Lung (tissue), 12 donors: ENCODE results near the gene TLX3. TPM values are rescaled to one million over a fixed set of nuclear protein-coding genes. Genes with fewer than 3 reads are reported as not detected.

Source experiments
- ATAC-seq: fragments of 200-7000 bp; cut with Tn5 transposase; one replicate; pipeline ENCODE4 v1.9.1; 2020; ENCODE audit warnings: moderate number of reproducible peaks; ENCODE audit not compliant: insufficient read depth, low FRiP score
- DNase-seq, 3 donors: peaks; one replicate each; pipeline ENCODE4 v3.0.0-alpha.2; 2013 to 2017
- H3K27ac ChIP-seq, 2 donors: one replicate each; pipeline ENCODE4 v1.5.1; 2013; ENCODE audit warnings: mild to moderate bottlenecking in 2 of 2, moderate library complexity in 2 of 2, control low read depth in 1 of 2, inconsistent platforms in 1 of 2, low read depth in 1 of 2, low read length in 1 of 2
- H3K27me3 ChIP-seq, 3 donors: one replicate each; pipeline ENCODE4 v1.5.1; 2013; ENCODE audit warnings: low read length in 2 of 3; ENCODE audit not compliant: control insufficient read depth in 3 of 3, insufficient read depth in 3 of 3
- H3K36me3 ChIP-seq, 4 donors: one replicate each; pipeline ENCODE4 v1.5.1; 2013; ENCODE audit warnings: low read length in 4 of 4, mild to moderate bottlenecking in 1 of 4, moderate library complexity in 1 of 4; ENCODE audit not compliant: control insufficient read depth in 4 of 4, insufficient read depth in 4 of 4
- H3K4me1 ChIP-seq, 5 donors: one replicate each; pipeline ENCODE4 v1.5.1; 2013; ENCODE audit warnings: low read length in 5 of 5, mild to moderate bottlenecking in 2 of 5, moderate library complexity in 1 of 5; ENCODE audit not compliant: control insufficient read depth in 5 of 5, insufficient read depth in 5 of 5
- H3K4me3 ChIP-seq: one replicate; pipeline ENCODE4 v1.5.1; 2013; ENCODE audit warnings: mild to moderate bottlenecking, control low read depth, moderate library complexity
- H3K9ac ChIP-seq, 2 donors: one replicate each; pipeline ENCODE4 v1.5.1; 2013; ENCODE audit warnings: low read length in 2 of 2, control low read depth in 1 of 2; ENCODE audit not compliant: insufficient read depth in 1 of 2
- H3K9me3 ChIP-seq, 4 donors: one replicate each; pipeline ENCODE4 v1.5.1; 2013; ENCODE audit warnings: low read length in 3 of 4, mild to moderate bottlenecking in 1 of 4, moderate library complexity in 1 of 4; ENCODE audit not compliant: control insufficient read depth in 4 of 4, insufficient read depth in 3 of 4
- WGBS, 2 donors: extraction: QIAGEN DNeasy Blood & Tissue Kit; methylation state at CpG; one replicate each; pipeline ENCODE4 v1.1.7; 2013; 5-methylcytosine and 5-hydroxymethylcytosine counted together
- polyA plus RNA-seq, 2 donors: library from polyadenylated mRNA; stranded (reverse); fragments of 200-250 nt; gene quantifications; one replicate each; pipeline ENCODE4 v1.2.1, GENCODE V29; 2013
- total RNA-seq, 2 donors: library from RNA; depleted of rRNA in 1 of 2; stranded (reverse); fragments of >200 nt in 1 of 2; gene quantifications; one replicate each; pipeline ENCODE4 v1.2.1, GENCODE V29; 2014 to 2021
- TF ChIP-seq, protein P1 (sequence below): IDR thresholded peaks from 2 replicates; pipeline ENCODE4 v1.5.1; 2012; ENCODE audit warnings: mild to moderate bottlenecking; ENCODE audit errors: control extremely low read depth, extremely low read depth
- donor health status: control.
- donor health status: control.
- donor health status: Bipolar disorder and iron deficiency.
- donor health status: healthy.
- donor health status: DM: yes; HTN: yes; CAD: no.

TLX3 gene
- total and polyA plus RNA-seq, 4 donors, result not detected

DNA sequence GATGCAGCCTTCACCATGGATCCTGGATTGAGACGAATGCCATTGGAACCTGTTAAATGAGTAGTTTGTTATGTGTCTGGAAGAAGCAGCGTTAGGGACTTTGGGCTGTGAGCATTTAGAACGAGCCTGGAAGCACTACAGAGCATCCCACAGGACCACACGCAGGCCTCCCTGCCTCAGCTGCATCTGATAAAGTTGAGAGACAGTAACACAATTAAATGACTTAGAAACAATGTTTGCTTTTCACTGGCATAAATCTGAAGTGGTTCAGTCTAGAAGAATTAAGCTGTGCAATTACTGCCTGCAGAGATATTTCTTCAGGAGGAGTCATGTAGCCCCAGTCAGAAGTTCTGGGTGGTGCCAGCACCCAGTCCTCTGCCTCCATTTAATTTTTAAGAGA, 9.8 kb upstream of the TLX3 start:
- H3K9me3 ChIP-seq, result peaks cover 0 to 5% (median 0%) of the 10 kb centered on the region in 4 donors
- peaks cover 0 to 10% (median 0%) of the 10 kb centered on the region in 3 donors for H3K27me3 ChIP-seq
- H3K27ac ChIP-seq, result no peak overlapping the region
- H3K4me3 ChIP-seq, result no peak overlapping the region
- no peak overlapping the region for H3K9ac ChIP-seq
- peaks cover 0 to 2% (median 0%) of the 10 kb centered on the region in 4 donors for H3K36me3 ChIP-seq
- WGBS, 2 donors, result 87 to 90% methylated on average over 4 of the region's 4 CpGs
- no peaks in the 10 kb centered on the region for H3K4me1 ChIP-seq
- ATAC-seq, result no peak
- TF ChIP-seq, protein P1, sequence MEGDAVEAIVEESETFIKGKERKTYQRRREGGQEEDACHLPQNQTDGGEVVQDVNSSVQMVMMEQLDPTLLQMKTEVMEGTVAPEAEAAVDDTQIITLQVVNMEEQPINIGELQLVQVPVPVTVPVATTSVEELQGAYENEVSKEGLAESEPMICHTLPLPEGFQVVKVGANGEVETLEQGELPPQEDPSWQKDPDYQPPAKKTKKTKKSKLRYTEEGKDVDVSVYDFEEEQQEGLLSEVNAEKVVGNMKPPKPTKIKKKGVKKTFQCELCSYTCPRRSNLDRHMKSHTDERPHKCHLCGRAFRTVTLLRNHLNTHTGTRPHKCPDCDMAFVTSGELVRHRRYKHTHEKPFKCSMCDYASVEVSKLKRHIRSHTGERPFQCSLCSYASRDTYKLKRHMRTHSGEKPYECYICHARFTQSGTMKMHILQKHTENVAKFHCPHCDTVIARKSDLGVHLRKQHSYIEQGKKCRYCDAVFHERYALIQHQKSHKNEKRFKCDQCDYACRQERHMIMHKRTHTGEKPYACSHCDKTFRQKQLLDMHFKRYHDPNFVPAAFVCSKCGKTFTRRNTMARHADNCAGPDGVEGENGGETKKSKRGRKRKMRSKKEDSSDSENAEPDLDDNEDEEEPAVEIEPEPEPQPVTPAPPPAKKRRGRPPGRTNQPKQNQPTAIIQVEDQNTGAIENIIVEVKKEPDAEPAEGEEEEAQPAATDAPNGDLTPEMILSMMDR, result no peak
- no peak for DNase-seq

GRCh38 chr5:171299851-171300250, 9.2 kb upstream of the TLX3 start:
- Histone ChIP-seq H3K36me3 (peaks cover 0 to 2% (median 0%) of the 10 kb centered on the region in 4 donors), H3K9ac (no peak overlapping the region), H3K4me1 (no peaks in the 10 kb centered on the region), H3K27ac (no peak overlapping the region), H3K27me3 (peaks cover 0 to 16% (median 5%) of the 10 kb centered on the region in 3 donors), H3K9me3 (peaks cover 0 to 5% (median 0%) of the 10 kb centered on the region in 4 donors), H3K4me3 (no peak overlapping the region)
- 75 to 85% methylated on average over 2 of the region's 2 CpGs for WGBS, 2 donors
- ATAC-seq, result no peak
- TF ChIP-seq, protein P1, result no peak
- no peak for DNase-seq

DNA sequence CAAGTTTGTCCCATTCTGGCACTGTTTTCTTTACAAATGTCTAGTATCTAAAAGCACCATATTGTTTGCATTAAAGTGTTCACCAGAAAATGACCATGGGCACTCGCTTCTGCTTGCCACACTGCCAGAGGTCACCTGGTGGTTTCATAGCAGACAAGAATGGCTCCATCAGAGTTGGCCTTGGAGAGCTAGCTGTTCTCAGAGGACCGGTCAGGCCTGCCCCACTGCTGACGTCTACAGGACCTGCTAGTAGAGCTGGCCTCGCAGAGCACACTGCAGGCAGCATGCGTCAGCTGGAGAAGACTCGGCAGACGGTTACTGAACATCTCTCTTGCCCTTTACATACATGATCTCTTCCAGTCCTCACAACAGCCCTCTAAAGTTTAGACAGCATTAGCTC, 8.7 kb upstream of the TLX3 start:
- H3K4me1 ChIP-seq, result no peaks in the 10 kb centered on the region
- DNase-seq (no peak), ATAC-seq (no peak)
- H3K27ac ChIP-seq, result no peak overlapping the region
- H3K4me3 ChIP-seq, result no peak overlapping the region
- TF ChIP-seq, protein P1, result no peak
- no peak overlapping the region for H3K9ac ChIP-seq
- 92 to 96% methylated on average over 7 of the region's 7 CpGs for WGBS, 2 donors
- peaks cover 0 to 5% (median 0%) of the 10 kb centered on the region in 4 donors for H3K9me3 ChIP-seq
- H3K36me3 ChIP-seq, result peaks cover 0 to 2% (median 0%) of the 10 kb centered on the region in 4 donors
- H3K27me3 ChIP-seq, result peaks cover 0 to 21% (median 10%) of the 10 kb centered on the region in 3 donors

DNA sequence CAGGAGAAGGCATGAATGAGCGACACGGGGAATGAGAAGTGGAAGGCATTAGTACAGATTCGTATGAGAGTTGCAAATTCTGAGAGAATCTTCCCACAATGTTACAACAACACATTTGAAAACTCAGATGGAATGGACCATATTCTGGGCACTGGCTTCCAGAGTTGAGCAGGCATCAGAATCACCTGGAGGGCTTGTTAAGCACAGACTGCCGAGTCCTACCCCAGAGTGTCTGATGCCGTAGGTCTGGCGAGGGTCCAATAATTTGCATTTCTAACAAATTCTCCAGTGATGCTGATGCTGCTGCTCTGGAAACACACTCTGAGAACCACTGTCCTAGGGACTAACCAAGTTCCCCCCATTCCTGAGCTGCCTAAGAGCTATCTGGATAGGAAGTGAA, 2.9 kb upstream of the TLX3 start:
- H3K27ac ChIP-seq, result no peak overlapping the region
- ATAC-seq, result no peak
- TF ChIP-seq, protein P1, result no peak
- DNase-seq, result no peak
- H3K9ac ChIP-seq, result no peak overlapping the region
- no peak overlapping the region for H3K4me3 ChIP-seq
- H3K27me3 ChIP-seq, result peaks cover 12 to 75% (median 63%) of the 10 kb centered on the region in 3 donors
- WGBS, 2 donors, result 43 to 44% methylated on average over 6 of the region's 6 CpGs
- peaks cover 0 to 15% (median 6%) of the 10 kb centered on the region in 5 donors for H3K4me1 ChIP-seq
- H3K36me3 ChIP-seq, result no peaks in the 10 kb centered on the region
- peaks cover 0 to 6% (median 0%) of the 10 kb centered on the region in 4 donors for H3K9me3 ChIP-seq
